Panc1 (cell line): ENCODE data around the gene TPRA1. TPM values are rescaled to one million over a fixed set of nuclear protein-coding genes. Genes with fewer than 3 reads are reported as not detected.

Experiments used
- ATAC-seq: fragments of 200-7000 bp; cut with Tn5 transposase; 2 replicates; pipeline ENCODE4 v1.9.1; 2020; ENCODE audit warnings: mild to moderate bottlenecking, moderate library complexity
- BruUV-seq: library from RNA; stranded (reverse); fragments of 400-500 nt; replicated peaks from 2 replicates; lab custom pipeline; 2021; lab: Mats Ljungman, UMichigan
- CTCF ChIA-PET: fragments of 300-600 bp; sonication (Branson Sonifier 250); formaldehyde crosslinking; loops from one replicate; lab custom pipeline; 2022; ENCODE audit warnings: antibody characterized with exemption; lab: Charles Lee
- POLR2A ChIA-PET: fragments of 300-600 bp; sonication (Branson Sonifier 250); formaldehyde crosslinking; loops from one replicate; lab custom pipeline; 2022; ENCODE audit warnings: antibody characterized with exemption; lab: Charles Lee
- DNase-seq: peaks from one replicate; pipeline ENCODE4 v3.0.0-alpha.2; 2010; ENCODE audit warnings: low read depth, low spot score
- H3K27ac ChIP-seq: 2 replicates; pipeline ENCODE4 v1.5.1; 2011; ENCODE audit warnings: mild to moderate bottlenecking, low read length, inconsistent platforms
- H3K27me3 ChIP-seq: fragments of 200-500 bp; sonication (Bioruptor generic); 2 replicates; pipeline ENCODE4 v1.6.0; 2014; ENCODE audit warnings: low read length, inconsistent platforms; ENCODE audit not compliant: control insufficient read depth, insufficient read depth
- H3K36me3 ChIP-seq: fragments of 200-500 bp; sonication (Bioruptor generic); 2 replicates; pipeline ENCODE4 v1.5.1; 2014; ENCODE audit warnings: inconsistent platforms, mild to moderate bottlenecking, low read length, moderate library complexity; ENCODE audit not compliant: control insufficient read depth, insufficient read depth
- H3K4me1 ChIP-seq: 2 replicates; pipeline ENCODE4 v1.5.1; 2011; ENCODE audit warnings: inconsistent platforms, mild to moderate bottlenecking, low read length, moderate library complexity; ENCODE audit not compliant: control insufficient read depth, insufficient read depth
- H3K4me3 ChIP-seq, 2 experiments: 2 replicates each; pipeline ENCODE4 v1.5.1; 2011 to 2012; ENCODE audit warnings: low read depth in 2 of 2, low read length in 2 of 2, mild to moderate bottlenecking in 2 of 2, inconsistent platforms in 1 of 2, moderate library complexity in 1 of 2
- H3K9me3 ChIP-seq: fragments of 200-500 bp; sonication (Bioruptor generic); 2 replicates; pipeline ENCODE4 v1.5.1; 2014; ENCODE audit warnings: low read depth, mild to moderate bottlenecking, inconsistent platforms, low read length, moderate library complexity; ENCODE audit not compliant: control insufficient read depth, insufficient read depth
- POLR2AphosphoS5 ChIP-seq: IDR thresholded peaks from 2 replicates; pipeline ENCODE4 v1.6.1; 2012; ENCODE audit warnings: mild to moderate bottlenecking, low read depth, low read length, moderate library complexity
- TCF7L2 ChIP-seq: IDR thresholded peaks from 2 replicates; pipeline ENCODE4 v1.6.1; 2011; ENCODE audit warnings: mild to moderate bottlenecking, low read depth, low read length, inconsistent platforms
- in situ Hi-C: cut with HindIII; loops from 2 replicates; pipeline ENCODE4 v1.10.0; 2016; ENCODE audit warnings: low sequenced_read_pairs, low pct_unique_long_range_greater_than_20kb
- intact Hi-C: fragments of 100-400 bp; cut with micrococcal nuclease; formaldehyde crosslinking; loops from one replicate; pipeline ENCODE4 v1.10.0; 2022; ENCODE audit not compliant: unreplicated experiment
- total RNA-seq: library from RNA; stranded (reverse); gene quantifications from one replicate; pipeline ENCODE4 v1.2.1, GENCODE V29; 2021; ENCODE audit not compliant: unreplicated experiment
- TF ChIP-seq, protein P1 (sequence below), 2 experiments: IDR thresholded peaks; 2 replicates each; pipeline ENCODE4 v1.6.1; 2011 to 2012; ENCODE audit warnings: low read depth in 2 of 2, control low read depth in 1 of 2, low read length in 1 of 2, mild to moderate bottlenecking in 1 of 2, moderate library complexity in 1 of 2; ENCODE audit not compliant: insufficient read depth in 1 of 2

Gene TPRA1
- total RNA-seq, 1 experiment from 2014 or later, result 42.6 TPM

DNA sequence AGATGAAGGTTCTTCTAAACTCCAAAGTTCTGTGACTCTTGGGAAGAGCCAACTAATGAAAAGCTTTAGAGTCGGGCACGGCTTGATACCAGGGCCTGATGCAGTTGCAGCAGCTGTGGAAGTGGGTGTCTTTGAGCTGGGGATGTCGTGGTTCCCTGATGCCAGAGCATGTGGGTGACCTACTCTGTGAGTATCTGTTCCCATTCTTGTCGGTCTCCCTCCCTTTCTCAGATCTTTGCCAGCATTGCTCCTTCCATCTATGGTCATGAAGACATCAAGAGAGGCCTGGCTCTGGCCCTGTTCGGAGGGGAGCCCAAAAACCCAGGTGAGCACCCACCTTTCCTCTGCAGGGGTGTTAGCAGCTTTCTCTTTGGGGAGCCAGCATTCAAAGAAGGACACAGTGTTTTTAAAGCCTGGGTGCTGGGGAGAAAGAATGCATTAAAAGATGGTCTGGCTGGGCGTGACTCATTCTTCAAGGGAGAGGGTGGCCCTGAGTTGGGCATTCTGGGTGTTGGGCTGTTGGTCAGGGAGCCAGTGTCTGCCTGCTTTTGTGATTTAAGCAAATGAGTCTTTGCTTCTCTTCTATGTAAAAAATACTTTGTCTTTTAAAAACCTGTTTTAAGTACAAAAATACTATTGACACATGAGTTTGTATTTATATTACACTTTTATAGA, 25.2 kb upstream of the TPRA1 start:
- Histone ChIP-seq H3K4me3 (no peak overlapping the region), H3K36me3 (peaks cover 7% of the 10 kb centered on the region), H3K9me3 (no peaks in the 10 kb centered on the region), H3K27me3 (no peaks in the 10 kb centered on the region), H3K4me1 (no peaks in the 10 kb centered on the region), H3K27ac (no peak overlapping the region)
- in situ Hi-C loops, result no loop called here
- POLR2A ChIA-PET, result no interaction called here
- DNase-seq, result no peak
- intact Hi-C loops, result no loop called here
- CTCF ChIA-PET, result no interaction called here
- TF ChIP-seq, protein P1, sequence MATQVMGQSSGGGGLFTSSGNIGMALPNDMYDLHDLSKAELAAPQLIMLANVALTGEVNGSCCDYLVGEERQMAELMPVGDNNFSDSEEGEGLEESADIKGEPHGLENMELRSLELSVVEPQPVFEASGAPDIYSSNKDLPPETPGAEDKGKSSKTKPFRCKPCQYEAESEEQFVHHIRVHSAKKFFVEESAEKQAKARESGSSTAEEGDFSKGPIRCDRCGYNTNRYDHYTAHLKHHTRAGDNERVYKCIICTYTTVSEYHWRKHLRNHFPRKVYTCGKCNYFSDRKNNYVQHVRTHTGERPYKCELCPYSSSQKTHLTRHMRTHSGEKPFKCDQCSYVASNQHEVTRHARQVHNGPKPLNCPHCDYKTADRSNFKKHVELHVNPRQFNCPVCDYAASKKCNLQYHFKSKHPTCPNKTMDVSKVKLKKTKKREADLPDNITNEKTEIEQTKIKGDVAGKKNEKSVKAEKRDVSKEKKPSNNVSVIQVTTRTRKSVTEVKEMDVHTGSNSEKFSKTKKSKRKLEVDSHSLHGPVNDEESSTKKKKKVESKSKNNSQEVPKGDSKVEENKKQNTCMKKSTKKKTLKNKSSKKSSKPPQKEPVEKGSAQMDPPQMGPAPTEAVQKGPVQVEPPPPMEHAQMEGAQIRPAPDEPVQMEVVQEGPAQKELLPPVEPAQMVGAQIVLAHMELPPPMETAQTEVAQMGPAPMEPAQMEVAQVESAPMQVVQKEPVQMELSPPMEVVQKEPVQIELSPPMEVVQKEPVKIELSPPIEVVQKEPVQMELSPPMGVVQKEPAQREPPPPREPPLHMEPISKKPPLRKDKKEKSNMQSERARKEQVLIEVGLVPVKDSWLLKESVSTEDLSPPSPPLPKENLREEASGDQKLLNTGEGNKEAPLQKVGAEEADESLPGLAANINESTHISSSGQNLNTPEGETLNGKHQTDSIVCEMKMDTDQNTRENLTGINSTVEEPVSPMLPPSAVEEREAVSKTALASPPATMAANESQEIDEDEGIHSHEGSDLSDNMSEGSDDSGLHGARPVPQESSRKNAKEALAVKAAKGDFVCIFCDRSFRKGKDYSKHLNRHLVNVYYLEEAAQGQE (IDR thresholded peaks at IDR 0.05; ENCODE audit: insufficient read depth in 1 of 2, low read depth in 2 of 2, low read length in 1 of 2), result no peak
- no peak for TF ChIP-seq POLR2AphosphoS5
- no TSS peak for BruUV-seq
- no peak for ATAC-seq

GRCh38 chr3:127614928-127615589, 24.5 kb upstream of the TPRA1 start:
- ATAC-seq (no peak), DNase-seq (no peak)
- Histone ChIP-seq H3K27me3 (no peaks in the 10 kb centered on the region), H3K36me3 (peaks cover 9% of the 10 kb centered on the region), H3K4me1 (no peaks in the 10 kb centered on the region), H3K4me3 (no peak overlapping the region), H3K27ac (no peak overlapping the region), H3K9me3 (no peaks in the 10 kb centered on the region)
- BruUV-seq, result no TSS peak
- TF ChIP-seq, protein P1 (IDR thresholded peaks at IDR 0.05; ENCODE audit: insufficient read depth in 1 of 2, low read depth in 2 of 2, low read length in 1 of 2), result no peak
- intact Hi-C loops (no loop called here), in situ Hi-C loops (no loop called here)
- POLR2A ChIA-PET, result no interaction called here
- CTCF ChIA-PET, result no interaction called here

DNA sequence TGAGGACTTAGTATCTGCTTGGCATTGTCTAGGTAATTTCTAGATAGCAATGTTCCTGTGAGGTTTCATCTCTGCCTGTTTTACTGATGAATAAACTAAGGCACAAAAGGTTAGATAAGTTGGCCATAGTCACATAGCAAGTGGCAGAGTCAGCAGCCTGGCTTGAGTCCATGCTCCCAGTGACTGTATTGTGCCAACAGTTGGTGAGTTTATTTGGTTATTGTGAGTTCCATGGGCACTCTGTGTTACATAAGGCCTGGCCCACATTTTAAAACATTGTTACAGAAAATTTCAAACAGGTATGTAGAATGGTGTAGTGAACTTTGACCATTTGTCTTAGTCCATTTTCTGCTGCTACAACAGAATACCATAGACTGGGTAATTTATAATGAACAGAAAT, 22.9 kb upstream of the TPRA1 start:
- ATAC-seq (no peak), DNase-seq (no peak)
- H3K36me3 ChIP-seq, result peaks cover 9% of the 10 kb centered on the region
- H3K27me3 ChIP-seq, result no peaks in the 10 kb centered on the region
- intact Hi-C loops (no loop called here), in situ Hi-C loops (no loop called here)
- no peak overlapping the region for H3K4me3 ChIP-seq
- H3K27ac ChIP-seq, result no peak overlapping the region
- H3K4me1 ChIP-seq, result no peaks in the 10 kb centered on the region
- no peaks in the 10 kb centered on the region for H3K9me3 ChIP-seq
- BruUV-seq, result no TSS peak
- TF ChIP-seq TCF7L2, result no peak
- POLR2A ChIA-PET, result no interaction called here
- CTCF ChIA-PET, result no interaction called here
